Measurements from ENCODE around the gene CXorf49.
"Not testable (repeated sequence)": the region's sequence is repeated elsewhere in the genome, so short reads cannot be mapped to it uniquely, and the experiment has no call there.

Gene CXorf49

GRCh38 chrX:71671043-71671780 lies 46.9 kb downstream of the CXorf49 start:
- no peak for DNase-seq

- DNase-seq, result not testable (repeated sequence)
Measured at GRCh38 chrX:71669947-71670346, 48.1 kb downstream of the CXorf49 start.

GRCh38 chrX:71669492-71669891 lies 48.6 kb downstream of the CXorf49 start:
- DNase-seq, result no peak

GRCh38 chrX:71668248-71668595 lies 49.9 kb downstream of the CXorf49 start:
- no peak for DNase-seq

DNA sequence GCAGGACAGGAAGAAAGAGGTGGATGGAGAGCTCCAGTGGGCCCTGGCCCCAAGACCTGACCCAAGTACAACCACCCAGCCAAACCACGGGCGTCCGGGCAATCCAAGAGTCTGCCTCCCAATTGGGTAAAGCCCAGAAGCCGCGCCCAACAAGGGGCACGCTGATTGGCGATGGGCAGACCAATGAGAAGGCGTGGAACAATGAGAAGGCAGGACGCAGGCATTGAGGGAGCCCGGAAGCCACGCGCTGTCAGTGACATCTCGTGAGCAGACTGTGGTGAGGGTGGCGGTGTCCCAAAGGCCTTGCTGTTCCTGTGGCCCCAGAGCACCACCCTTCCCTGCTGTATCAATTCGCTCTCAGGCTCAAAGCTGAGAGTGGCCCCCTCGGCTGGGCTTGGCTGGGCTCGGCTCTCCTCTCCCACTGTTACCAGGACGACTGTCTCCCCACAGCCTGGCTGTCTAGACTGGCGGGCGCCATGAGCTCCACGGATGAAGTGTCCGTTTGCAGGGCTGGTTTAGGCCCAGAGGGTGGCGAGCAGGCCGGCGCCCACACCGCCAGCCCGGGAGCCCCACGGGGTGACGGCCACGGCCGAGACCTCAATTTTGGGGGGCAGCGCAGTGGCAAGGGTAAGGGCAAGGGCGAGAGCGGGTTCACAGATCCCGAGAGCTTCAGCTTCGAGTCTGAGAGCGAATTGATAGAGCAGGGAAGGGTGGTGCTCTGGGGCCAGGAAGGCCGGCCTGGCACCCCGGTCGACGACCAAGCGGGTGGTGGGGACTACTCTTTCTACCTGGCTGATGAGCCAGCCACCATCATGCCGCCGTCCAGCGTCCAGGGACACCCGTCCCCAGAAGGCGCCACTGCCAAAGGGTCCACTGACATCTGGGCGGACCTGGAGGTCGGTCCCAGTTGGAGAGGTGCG lies 50.5 kb downstream of the CXorf49 start, which contains the start of gene LOC101059915:
Gene LOC101059915, plus strand, starts transcription at position 219 of the 920 bp plus-strand sequence.
- DNase-seq, result no peak

DNA sequence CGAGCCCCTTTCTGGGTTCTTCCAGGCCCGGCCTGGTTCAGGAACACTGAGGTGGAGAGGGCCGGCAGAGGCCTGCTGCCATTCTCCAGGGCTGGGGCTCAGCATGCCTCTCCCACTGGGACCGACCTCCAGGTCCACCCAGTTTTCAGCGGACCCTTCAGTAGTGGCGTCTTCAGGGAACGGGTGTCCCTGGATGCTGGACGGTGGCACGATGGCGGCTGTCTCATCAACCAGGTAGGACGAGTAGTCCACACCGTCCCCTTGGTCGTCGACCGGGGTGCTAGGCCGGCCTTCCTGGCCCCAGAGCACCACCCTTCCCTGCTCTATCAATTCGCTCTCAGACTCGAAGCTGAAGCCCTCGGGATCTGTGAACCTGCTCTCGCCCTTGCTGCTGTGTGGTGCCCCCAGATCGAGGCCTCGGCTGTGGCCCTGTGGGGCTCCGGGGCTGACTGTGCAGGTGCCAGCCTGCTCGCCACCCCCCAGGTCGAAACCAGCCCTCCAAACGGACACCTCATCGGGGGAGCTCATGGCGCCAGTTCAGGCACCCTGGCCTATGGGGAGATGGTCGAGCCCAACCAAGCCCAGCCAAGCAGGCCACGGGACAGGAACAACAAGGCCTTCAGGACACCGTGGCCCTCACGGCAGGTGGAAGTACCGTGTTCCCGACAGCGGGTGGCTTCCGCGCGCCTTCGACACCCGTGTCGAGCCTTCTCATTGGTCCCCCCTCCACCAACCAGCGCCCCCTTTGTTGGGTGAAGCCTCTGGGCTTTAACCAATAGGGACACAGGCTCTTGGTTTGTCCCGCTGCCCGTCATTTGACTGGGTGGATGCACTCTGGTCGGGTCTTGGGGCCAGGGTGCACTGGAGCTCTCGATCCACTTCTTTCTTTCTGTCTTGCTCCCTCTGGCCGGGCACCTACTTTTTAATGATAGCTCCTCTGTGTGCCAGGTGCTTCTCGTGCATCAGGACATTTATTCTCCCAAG lies 51.6 kb downstream of the CXorf49 start:
- DNase-seq, result no peak

DNA sequence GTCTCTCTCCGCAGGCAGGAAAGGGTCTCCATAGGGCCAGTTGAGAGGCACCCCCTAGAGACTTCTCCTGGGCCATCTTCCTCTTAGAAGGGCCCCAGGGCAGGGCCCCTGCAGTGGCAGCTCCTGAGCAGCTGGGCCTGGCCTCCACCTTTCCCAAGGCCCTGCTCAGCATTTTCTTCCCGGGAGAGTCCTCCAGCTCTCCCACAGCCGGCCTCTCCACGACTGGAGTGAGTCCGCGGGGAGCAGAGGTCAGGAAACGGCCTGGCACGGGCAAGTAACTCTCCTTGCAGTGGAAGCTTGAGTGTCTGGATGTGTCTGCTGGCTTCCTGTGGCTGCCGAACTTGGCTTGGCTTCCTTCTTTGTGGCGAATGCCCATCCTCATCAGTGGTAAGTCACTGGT lies 52.3 kb downstream of the CXorf49 start:
- no peak for DNase-seq

DNA sequence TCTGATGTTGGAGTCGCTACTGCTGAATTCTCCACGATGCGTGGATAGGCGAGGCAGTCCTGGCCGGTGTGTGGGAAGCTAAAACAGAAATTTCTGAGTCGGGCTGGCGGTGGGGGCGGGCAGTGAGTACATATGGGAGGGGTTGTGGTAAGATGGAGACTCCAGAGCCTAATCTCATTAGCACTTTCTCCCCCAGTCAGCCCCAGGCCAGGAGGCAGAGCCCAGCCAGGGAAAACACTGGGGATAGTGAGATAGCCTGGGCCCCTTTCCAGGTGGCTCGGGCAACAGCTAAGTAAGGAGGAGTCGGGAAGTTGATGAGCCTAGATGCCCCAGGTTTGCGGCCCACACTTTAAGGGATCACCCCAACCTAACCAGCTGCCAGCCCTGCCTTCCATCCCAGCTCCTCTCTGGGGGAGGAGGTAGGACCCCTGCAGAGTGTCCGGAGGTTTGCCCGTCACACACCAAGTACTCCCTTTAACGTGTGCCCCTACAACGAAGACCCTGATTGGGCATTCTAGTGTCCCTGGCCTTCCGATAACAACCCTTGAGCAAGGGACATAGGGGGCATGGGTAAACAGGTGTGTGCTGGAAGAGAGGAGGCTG lies 53.1 kb downstream of the CXorf49 start:
- DNase-seq, result no peak

Measured in DMS79 (cell line).